GM19025 (cell line): ENCODE measurements around the gene CPAMD8.

Experiments
- ATAC-seq: cut with Tn5 transposase; IDR thresholded peaks from one replicate; pipeline ENCODE4 v1.9.1; 2021; ENCODE audit warnings: mild to moderate bottlenecking, low read depth, moderate library complexity; ENCODE audit not compliant: unreplicated experiment

CPAMD8 gene

GRCh38 chr19:17026706-17027534 lies at the start of gene CPAMD8:
CPAMD8 (minus strand) TSS chr19:17026810; CDS start chr19:17026642, 168 bp downstream.
- no peak for ATAC-seq

- ATAC-seq = no peak
Measured at GRCh38 chr19:17075864-17076542, 49.4 kb upstream of the CPAMD8 start.

GRCh38 chr19:17075035-17075863 lies 48.6 kb upstream of the CPAMD8 start, which contains the start of the genes HAUS8 and MYO9B:
HAUS8 (minus strand) TSS chr19:17075452; CDS start chr19:17075422, 30 bp downstream.
MYO9B (plus strand) TSS chr19:17075777; CDS start chr19:17101718, 25,941 bp downstream.
- ATAC-seq = peak; percentile 76

GRCh38 chr19:17074634-17075034 lies 48.0 kb upstream of the CPAMD8 start:
- no peak for ATAC-seq

- ATAC-seq = no peak
Measured at GRCh38 chr19:17073869-17074633, 47.4 kb upstream of the CPAMD8 start.

GRCh38 chr19:17070912-17071311 lies 44.3 kb upstream of the CPAMD8 start:
- no peak for ATAC-seq

- no peak for ATAC-seq
Measured at GRCh38 chr19:17070421-17070820, 43.8 kb upstream of the CPAMD8 start.

GRCh38 chr19:17069193-17069592 lies 42.6 kb upstream of the CPAMD8 start:
- ATAC-seq = no peak

GRCh38 chr19:17063428-17063827 lies 36.8 kb upstream of the CPAMD8 start:
- no peak for ATAC-seq

GRCh38 chr19:17061691-17062090 lies 35.1 kb upstream of the CPAMD8 start:
- ATAC-seq = no peak

- no peak for ATAC-seq
Measured at GRCh38 chr19:17061205-17061604, 34.6 kb upstream of the CPAMD8 start.

- no peak for ATAC-seq
Measured at GRCh38 chr19:17060802-17061201, 34.2 kb upstream of the CPAMD8 start.

GRCh38 chr19:17058236-17058635 lies 31.6 kb upstream of the CPAMD8 start:
- no peak for ATAC-seq

- ATAC-seq = no peak
Measured at GRCh38 chr19:17055636-17056035, 29.0 kb upstream of the CPAMD8 start.

GRCh38 chr19:17054746-17055145 lies 28.1 kb upstream of the CPAMD8 start:
- no peak for ATAC-seq

- ATAC-seq = no peak
Measured at GRCh38 chr19:17052439-17052838, 25.8 kb upstream of the CPAMD8 start.

- ATAC-seq = no peak
Measured at GRCh38 chr19:17049711-17050280, 23.2 kb upstream of the CPAMD8 start.

GRCh38 chr19:17048885-17049453 lies 22.4 kb upstream of the CPAMD8 start:
- ATAC-seq = no peak

- ATAC-seq = no peak
Measured at GRCh38 chr19:17045907-17046502, 19.4 kb upstream of the CPAMD8 start.
